MM.1S (cell line): ENCODE data around the gene EIF4B.

Source experiments
- CTCF ChIP-seq: fragments of 300-600 bp; sonication (generic); IDR thresholded peaks from 2 replicates; pipeline ENCODE4 v1.5.1; 2016; ENCODE audit warnings: antibody characterized with exemption, low read length, mixed read lengths
- EZH2 ChIP-seq: fragments of 300-600 bp; sonication (generic); optimal IDR thresholded peaks from 2 replicates; pipeline ENCODE3; 2017; ENCODE audit warnings: low read depth, mild to moderate bottlenecking, antibody characterized with exemption, low read length, mixed read lengths

GRCh38 chr12:53078425-53079225 is 72.4 kb downstream of the EIF4B start:
- TF ChIP-seq CTCF, result peak; percentile 14; the same call in 1 of the 2 replicates
- no peak for TF ChIP-seq EZH2
